WTC11 (cell line): Measurements from ENCODE around the gene NINL. TPM values are rescaled to one million over a fixed set of nuclear protein-coding genes. Genes with fewer than 3 reads are reported as not detected.
A peak's percentile ranks its signal among the peaks of the same experiment; 100 is the strongest.

Experiments
- ATAC-seq: fragments of 200-7000 bp; cut with Tn5 transposase; 2 replicates; pipeline ENCODE4 v1.10.0; 2021; ENCODE audit warnings: mild to moderate bottlenecking, moderate library complexity
- CTCF ChIA-PET: fragments of 300-600 bp; sonication (Branson Sonifier 250); formaldehyde crosslinking; loops from one replicate; lab custom pipeline; 2021; ENCODE audit warnings: antibody characterized with exemption; lab: Charles Lee
- POLR2A ChIA-PET: fragments of 350-600 bp; sonication (Branson Sonifier 250); formaldehyde crosslinking; loops from one replicate; lab custom pipeline; 2021; ENCODE audit warnings: antibody characterized with exemption; lab: Charles Lee
- DNase-seq: peaks from one replicate; pipeline ENCODE4 v3.0.0; 2021; ENCODE audit warnings: low spot score
- H3K27ac Mint-ChIP-seq: 2 replicates; pipeline ENCODE4 v1.8.0; 2021; ENCODE audit warnings: mixed read lengths
- H3K27me3 Mint-ChIP-seq: 2 replicates; pipeline ENCODE4 v1.8.0; 2021; ENCODE audit warnings: low read depth, mild to moderate bottlenecking, moderate library complexity, mixed read lengths
- H3K36me3 Mint-ChIP-seq: 2 replicates; pipeline ENCODE4 v1.8.0; 2021; ENCODE audit warnings: mixed read lengths
- H3K4me1 Mint-ChIP-seq: 2 replicates; pipeline ENCODE4 v1.8.0; 2022; ENCODE audit warnings: mixed read lengths
- H3K4me3 Mint-ChIP-seq: 2 replicates; pipeline ENCODE4 v1.8.0; 2021; ENCODE audit warnings: mild to moderate bottlenecking, moderate library complexity, mixed read lengths
- H3K9me3 Mint-ChIP-seq: 2 replicates; pipeline ENCODE4 v1.8.0; 2021; ENCODE audit warnings: mixed read lengths
- ATF1 ChIP-seq: sonication (generic); formaldehyde crosslinking; IDR thresholded peaks from 2 replicates; pipeline ENCODE4 v1.8.1; 2023; ENCODE audit warnings: mild to moderate bottlenecking, moderate library complexity, missing genetic modification reagents
- ATF3 ChIP-seq: sonication (generic); formaldehyde crosslinking; conservative IDR thresholded peaks from 2 replicates; pipeline ENCODE4 v1.8.1; 2022; ENCODE audit warnings: mild to moderate bottlenecking, missing genetic modification reagents
- CREM ChIP-seq: sonication (generic); formaldehyde crosslinking; IDR thresholded peaks from 2 replicates; pipeline ENCODE4 v1.8.1; 2022; ENCODE audit warnings: mild to moderate bottlenecking, missing genetic modification reagents, moderate library complexity
- ESRRA ChIP-seq: sonication (generic); formaldehyde crosslinking; IDR thresholded peaks from 2 replicates; pipeline ENCODE4 v1.8.1; 2022; ENCODE audit warnings: mild to moderate bottlenecking, missing genetic modification reagents, borderline replicate concordance
- GABPB1 ChIP-seq: sonication (generic); formaldehyde crosslinking; IDR thresholded peaks from 2 replicates; pipeline ENCODE4 v1.8.1; 2023; ENCODE audit warnings: mild to moderate bottlenecking, missing genetic modification reagents
- GRHL2 ChIP-seq: fragments of 250-450 bp; sonication (Bioruptor Pico); IDR thresholded peaks from 2 replicates; pipeline ENCODE4 v1.8.0; 2022; ENCODE audit warnings: mild to moderate bottlenecking, moderate library complexity; ENCODE audit not compliant: insufficient replicate concordance, severe bottlenecking
- HMGA2 ChIP-seq: fragments of 250-450 bp; sonication (Bioruptor Pico); IDR thresholded peaks from 2 replicates; pipeline ENCODE4 v1.4.0; 2021; ENCODE audit warnings: mild to moderate bottlenecking, moderate library complexity
- KAT7 ChIP-seq: sonication (generic); formaldehyde crosslinking; IDR thresholded peaks from 2 replicates; pipeline ENCODE4 v1.8.1; 2023; ENCODE audit warnings: missing genetic modification reagents, mild to moderate bottlenecking, borderline replicate concordance
- NFYB ChIP-seq: sonication (generic); formaldehyde crosslinking; conservative IDR thresholded peaks from 2 replicates; pipeline ENCODE4 v1.8.0; 2022; ENCODE audit warnings: low read depth, missing genetic modification reagents
- OVOL2 ChIP-seq: fragments of 250-450 bp; sonication (Bioruptor Pico); IDR thresholded peaks from 2 replicates; pipeline ENCODE4 v1.9.0; 2021; ENCODE audit warnings: mild to moderate bottlenecking, borderline replicate concordance
- PREB ChIP-seq: sonication (generic); formaldehyde crosslinking; IDR thresholded peaks from 2 replicates; pipeline ENCODE4 v1.8.1; 2022; ENCODE audit warnings: mild to moderate bottlenecking, missing genetic modification reagents, moderate library complexity, borderline replicate concordance
- SMAD4 ChIP-seq: sonication (generic); formaldehyde crosslinking; IDR thresholded peaks from 2 replicates; pipeline ENCODE4 v1.8.0; 2022; ENCODE audit warnings: mild to moderate bottlenecking, missing genetic modification reagents
- SP1 ChIP-seq: sonication (generic); formaldehyde crosslinking; conservative IDR thresholded peaks from 2 replicates; pipeline ENCODE4 v1.8.1; 2022; ENCODE audit warnings: missing genetic modification reagents
- TEAD1 ChIP-seq: sonication (generic); formaldehyde crosslinking; IDR thresholded peaks from 2 replicates; pipeline ENCODE4 v1.8.0; 2022; ENCODE audit warnings: mild to moderate bottlenecking, missing genetic modification reagents
- TEAD4 ChIP-seq: sonication (generic); formaldehyde crosslinking; IDR thresholded peaks from 2 replicates; pipeline ENCODE4 v1.8.0; 2022; ENCODE audit warnings: mild to moderate bottlenecking, missing genetic modification reagents
- USF1 ChIP-seq: sonication (generic); formaldehyde crosslinking; IDR thresholded peaks from 2 replicates; pipeline ENCODE4 v1.8.0; 2022; ENCODE audit warnings: mild to moderate bottlenecking, missing genetic modification reagents
- ZNF121 ChIP-seq: sonication (generic); formaldehyde crosslinking; IDR thresholded peaks from 2 replicates; pipeline ENCODE4 v1.8.0; 2023; ENCODE audit warnings: missing genetic modification reagents
- ZNF219 ChIP-seq: sonication (generic); formaldehyde crosslinking; IDR thresholded peaks from 2 replicates; pipeline ENCODE4 v1.8.0; 2023; ENCODE audit warnings: missing genetic modification reagents, mild to moderate bottlenecking, borderline replicate concordance
- ZNF263 ChIP-seq: sonication (generic); formaldehyde crosslinking; IDR thresholded peaks from 2 replicates; pipeline ENCODE4 v1.8.1; 2022; ENCODE audit warnings: low read depth, mild to moderate bottlenecking, moderate library complexity, missing genetic modification reagents
- ZNF396 ChIP-seq: fragments of 250-450 bp; sonication (Bioruptor Pico); IDR thresholded peaks from 2 replicates; pipeline ENCODE4 v1.8.0; 2021; ENCODE audit warnings: mild to moderate bottlenecking, moderate library complexity, borderline replicate concordance
- total RNA-seq: library from RNA; stranded (reverse); gene quantifications from 3 replicates; pipeline ENCODE4 v1.2.3, GENCODE V29; 2021
- TF ChIP-seq, protein P1 (sequence below): sonication (generic); formaldehyde crosslinking; IDR thresholded peaks from 2 replicates; pipeline ENCODE4 v1.8.1; 2022; ENCODE audit warnings: low read depth, missing genetic modification reagents, borderline replicate concordance
- TF ChIP-seq, protein P2 (sequence below): sonication (generic); formaldehyde crosslinking; conservative IDR thresholded peaks from 2 replicates; pipeline ENCODE4 v1.8.1; 2023; ENCODE audit warnings: mild to moderate bottlenecking, low read depth, missing genetic modification reagents, moderate library complexity
- TF ChIP-seq, protein P3 (sequence below): fragments of 250-450 bp; sonication (Bioruptor Pico); IDR thresholded peaks from 2 replicates; pipeline ENCODE4 v2.1.2; 2022; ENCODE audit warnings: mild to moderate bottlenecking, moderate library complexity
- TF ChIP-seq, protein P4 (sequence below): sonication (generic); formaldehyde crosslinking; IDR thresholded peaks from 2 replicates; pipeline ENCODE4 v1.8.1; 2023; ENCODE audit warnings: mild to moderate bottlenecking, missing genetic modification reagents, moderate library complexity

The NINL gene
- total RNA-seq, 1 experiment from 2014 or later: 36.0 TPM

DNA sequence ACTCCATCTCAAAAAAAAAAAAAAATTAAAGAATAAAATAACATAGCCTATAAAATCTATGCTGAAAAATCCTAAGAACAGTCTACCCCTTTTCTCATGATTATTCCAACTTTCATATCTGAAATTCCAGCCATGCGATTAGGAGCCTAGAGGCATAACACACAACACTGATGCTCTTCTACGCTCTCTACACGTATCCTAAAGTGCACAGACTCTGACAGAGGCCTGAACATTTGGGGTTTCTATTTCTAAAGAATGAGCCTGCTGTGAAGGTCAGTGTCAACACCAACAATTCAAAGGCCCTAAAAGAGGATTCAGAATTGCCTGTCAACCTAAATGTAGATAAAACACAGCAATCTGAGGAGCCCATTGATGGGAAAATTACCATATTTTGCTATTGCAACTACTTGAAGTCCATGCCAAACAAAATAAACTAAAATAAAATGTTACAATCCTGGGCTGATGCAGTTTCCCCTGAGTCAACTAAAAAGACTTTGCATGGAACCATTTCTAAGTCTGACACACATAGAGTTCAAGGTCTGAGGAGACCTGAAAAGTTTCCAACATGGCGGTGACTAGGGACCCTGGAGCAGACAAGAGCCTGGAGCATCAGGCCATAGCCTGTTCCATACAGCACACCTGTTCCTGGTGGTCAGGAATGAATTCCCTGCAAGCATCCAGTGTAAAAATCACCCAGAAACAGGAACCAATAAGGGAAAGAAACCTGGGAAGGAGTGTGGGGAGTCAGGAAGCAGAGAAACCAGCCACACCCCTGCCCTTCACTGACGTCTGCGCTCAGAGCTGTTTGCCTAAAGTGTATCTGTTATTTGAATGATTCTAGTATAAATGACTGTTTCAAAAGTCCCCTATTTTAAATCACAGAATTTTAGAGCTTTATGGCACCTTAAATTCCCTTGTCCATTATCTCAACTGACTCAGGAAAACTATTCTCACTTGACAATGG is 11.8 kb downstream of the NINL start:
- H3K9me3 Mint-ChIP-seq: no peaks in the 10 kb centered on the region
- no peak overlapping the region for H3K4me3 Mint-ChIP-seq
- no peaks in the 10 kb centered on the region for H3K27me3 Mint-ChIP-seq
- ATAC-seq: no peak
- CTCF ChIA-PET: interaction anchor here (1.1 to 1.6 kb wide), 3 partner anchors 8 to 103 kb away, joined by 3 to 7 read pairs (median 3); no protein-coding TSS in a partner anchor
- DNase-seq: no peak
- POLR2A ChIA-PET: no interaction called here
- H3K36me3 Mint-ChIP-seq: peaks cover 9% of the 10 kb centered on the region
- peak overlapping the region; percentile 41; the same call in 1 of the 2 replicates for H3K27ac Mint-ChIP-seq
- H3K4me1 Mint-ChIP-seq: peaks cover 11% of the 10 kb centered on the region
- TF ChIP-seq NFYB (CRISPR knock-in tag): no peak
- TF ChIP-seq ATF1: no peak
- TF ChIP-seq ZNF396: no peak
- TF ChIP-seq OVOL2 (CRISPR knock-in tag): no peak
- TF ChIP-seq SP1 (CRISPR knock-in tag): no peak
- TF ChIP-seq TEAD4: no peak
- no peak for TF ChIP-seq ZNF219 (CRISPR knock-in tag)
- TF ChIP-seq, protein P1, sequence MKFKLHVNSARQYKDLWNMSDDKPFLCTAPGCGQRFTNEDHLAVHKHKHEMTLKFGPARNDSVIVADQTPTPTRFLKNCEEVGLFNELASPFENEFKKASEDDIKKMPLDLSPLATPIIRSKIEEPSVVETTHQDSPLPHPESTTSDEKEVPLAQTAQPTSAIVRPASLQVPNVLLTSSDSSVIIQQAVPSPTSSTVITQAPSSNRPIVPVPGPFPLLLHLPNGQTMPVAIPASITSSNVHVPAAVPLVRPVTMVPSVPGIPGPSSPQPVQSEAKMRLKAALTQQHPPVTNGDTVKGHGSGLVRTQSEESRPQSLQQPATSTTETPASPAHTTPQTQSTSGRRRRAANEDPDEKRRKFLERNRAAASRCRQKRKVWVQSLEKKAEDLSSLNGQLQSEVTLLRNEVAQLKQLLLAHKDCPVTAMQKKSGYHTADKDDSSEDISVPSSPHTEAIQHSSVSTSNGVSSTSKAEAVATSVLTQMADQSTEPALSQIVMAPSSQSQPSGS (CRISPR knock-in tag): no peak
- TF ChIP-seq ZNF263 (CRISPR knock-in tag): no peak
- TF ChIP-seq KAT7 (CRISPR knock-in tag): no peak
- TF ChIP-seq, protein P2, sequence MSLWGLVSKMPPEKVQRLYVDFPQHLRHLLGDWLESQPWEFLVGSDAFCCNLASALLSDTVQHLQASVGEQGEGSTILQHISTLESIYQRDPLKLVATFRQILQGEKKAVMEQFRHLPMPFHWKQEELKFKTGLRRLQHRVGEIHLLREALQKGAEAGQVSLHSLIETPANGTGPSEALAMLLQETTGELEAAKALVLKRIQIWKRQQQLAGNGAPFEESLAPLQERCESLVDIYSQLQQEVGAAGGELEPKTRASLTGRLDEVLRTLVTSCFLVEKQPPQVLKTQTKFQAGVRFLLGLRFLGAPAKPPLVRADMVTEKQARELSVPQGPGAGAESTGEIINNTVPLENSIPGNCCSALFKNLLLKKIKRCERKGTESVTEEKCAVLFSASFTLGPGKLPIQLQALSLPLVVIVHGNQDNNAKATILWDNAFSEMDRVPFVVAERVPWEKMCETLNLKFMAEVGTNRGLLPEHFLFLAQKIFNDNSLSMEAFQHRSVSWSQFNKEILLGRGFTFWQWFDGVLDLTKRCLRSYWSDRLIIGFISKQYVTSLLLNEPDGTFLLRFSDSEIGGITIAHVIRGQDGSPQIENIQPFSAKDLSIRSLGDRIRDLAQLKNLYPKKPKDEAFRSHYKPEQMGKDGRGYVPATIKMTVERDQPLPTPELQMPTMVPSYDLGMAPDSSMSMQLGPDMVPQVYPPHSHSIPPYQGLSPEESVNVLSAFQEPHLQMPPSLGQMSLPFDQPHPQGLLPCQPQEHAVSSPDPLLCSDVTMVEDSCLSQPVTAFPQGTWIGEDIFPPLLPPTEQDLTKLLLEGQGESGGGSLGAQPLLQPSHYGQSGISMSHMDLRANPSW (CRISPR knock-in tag): no peak
- no peak for TF ChIP-seq GRHL2
- TF ChIP-seq PREB (CRISPR knock-in tag): no peak
- TF ChIP-seq, all 79 proteins: peak for 0

- no peak for TF ChIP-seq TEAD1 (CRISPR knock-in tag)
- TF ChIP-seq TEAD4: no peak
- no peak for TF ChIP-seq SMAD4 (CRISPR knock-in tag)
- no peak for TF ChIP-seq USF1 (CRISPR knock-in tag)
- TF ChIP-seq HMGA2 (CRISPR knock-in tag): no peak
- TF ChIP-seq ZNF121: no peak
- no peak for TF ChIP-seq ZNF263 (CRISPR knock-in tag)
- TF ChIP-seq, protein P3, sequence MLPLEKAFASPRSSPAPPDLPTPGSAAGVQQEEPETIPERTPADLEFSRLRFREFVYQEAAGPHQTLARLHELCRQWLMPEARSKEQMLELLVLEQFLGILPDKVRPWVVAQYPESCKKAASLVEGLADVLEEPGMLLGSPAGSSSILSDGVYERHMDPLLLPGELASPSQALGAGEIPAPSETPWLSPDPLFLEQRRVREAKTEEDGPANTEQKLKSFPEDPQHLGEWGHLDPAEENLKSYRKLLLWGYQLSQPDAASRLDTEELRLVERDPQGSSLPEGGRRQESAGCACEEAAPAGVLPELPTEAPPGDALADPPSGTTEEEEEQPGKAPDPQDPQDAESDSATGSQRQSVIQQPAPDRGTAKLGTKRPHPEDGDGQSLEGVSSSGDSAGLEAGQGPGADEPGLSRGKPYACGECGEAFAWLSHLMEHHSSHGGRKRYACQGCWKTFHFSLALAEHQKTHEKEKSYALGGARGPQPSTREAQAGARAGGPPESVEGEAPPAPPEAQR: no peak
- no peak for TF ChIP-seq OVOL2 (CRISPR knock-in tag)
- no peak for TF ChIP-seq SP1 (CRISPR knock-in tag)
- TF ChIP-seq ESRRA (CRISPR knock-in tag): no peak
- TF ChIP-seq GABPB1 (CRISPR knock-in tag): no peak
- no peak for TF ChIP-seq ATF3
- no peak for TF ChIP-seq CREM (CRISPR knock-in tag)
- TF ChIP-seq, protein P4, sequence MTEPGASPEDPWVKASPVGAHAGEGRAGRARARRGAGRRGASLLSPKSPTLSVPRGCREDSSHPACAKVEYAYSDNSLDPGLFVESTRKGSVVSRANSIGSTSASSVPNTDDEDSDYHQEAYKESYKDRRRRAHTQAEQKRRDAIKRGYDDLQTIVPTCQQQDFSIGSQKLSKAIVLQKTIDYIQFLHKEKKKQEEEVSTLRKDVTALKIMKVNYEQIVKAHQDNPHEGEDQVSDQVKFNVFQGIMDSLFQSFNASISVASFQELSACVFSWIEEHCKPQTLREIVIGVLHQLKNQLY (CRISPR knock-in tag): no peak
- DNase-seq: no peak
- H3K27me3 Mint-ChIP-seq: no peaks in the 10 kb centered on the region
- no peak overlapping the region for H3K27ac Mint-ChIP-seq
- POLR2A ChIA-PET: interaction anchor here (0.7 kb wide), 1 partner anchor 12 kb away, joined by 3 read pairs; no protein-coding TSS in a partner anchor
- H3K9me3 Mint-ChIP-seq: no peaks in the 10 kb centered on the region
- CTCF ChIA-PET: interaction anchor here (0.6 kb wide), 1 partner anchor 101 kb away, joined by 3 read pairs; no protein-coding TSS in a partner anchor
- no peak for ATAC-seq
- H3K4me1 Mint-ChIP-seq: peaks cover 20% of the 10 kb centered on the region
- H3K4me3 Mint-ChIP-seq: no peak overlapping the region
- H3K36me3 Mint-ChIP-seq: peaks cover 9% of the 10 kb centered on the region
Measured at GRCh38 chr20:25571817-25572216, 13.5 kb downstream of the NINL start.
